Neural progenitor cell (in vitro differentiated cells): ENCODE results near the gene PLIN4. TPM values are rescaled to one million over a fixed set of nuclear protein-coding genes. Genes with fewer than 3 reads are reported as not detected.
"Not testable (repeated sequence)": the region's sequence is repeated elsewhere in the genome, so short reads cannot be mapped to it uniquely, and the experiment has no call there.

ENCODE experiments used
- DNase-seq: peaks from one replicate; pipeline ENCODE4 v3.0.0-alpha.2; 2016; ENCODE audit warnings: low spot score
- H2AFZ ChIP-seq: fragments of 200-600 bp; sonication (generic); replicated peaks from 2 replicates; pipeline ENCODE4 v1.6.1; 2016; ENCODE audit warnings: antibody characterized with exemption
- H3F3A ChIP-seq: fragments of 200-600 bp; sonication (generic); 2 replicates; pipeline ENCODE4 v1.6.1; 2016; ENCODE audit warnings: antibody characterized with exemption, low read depth
- H3K27ac ChIP-seq: fragments of 200-600 bp; sonication (generic); 2 replicates; pipeline ENCODE4 v1.5.1; 2016; ENCODE audit warnings: mild to moderate bottlenecking
- H3K27me3 ChIP-seq: fragments of 200-600 bp; sonication (generic); 2 replicates; pipeline ENCODE4 v1.6.1; 2016; ENCODE audit warnings: mild to moderate bottlenecking, moderate library complexity
- H3K36me3 ChIP-seq: fragments of 200-600 bp; sonication (generic); 2 replicates; pipeline ENCODE4 v1.5.1; 2016
- H3K4me1 ChIP-seq: fragments of 200-600 bp; sonication (generic); 2 replicates; pipeline ENCODE4 v1.6.1; 2016; ENCODE audit warnings: mixed run types
- H3K4me2 ChIP-seq: fragments of 200-600 bp; sonication (generic); 2 replicates; pipeline ENCODE4 v1.6.1; 2016
- H3K4me3 ChIP-seq: fragments of 200-600 bp; sonication (generic); 2 replicates; pipeline ENCODE4 v1.5.1; 2016
- H3K79me2 ChIP-seq: fragments of 200-600 bp; sonication (generic); 2 replicates; pipeline ENCODE4 v1.6.1; 2016; ENCODE audit warnings: low read depth
- H3K9ac ChIP-seq: fragments of 200-600 bp; sonication (generic); 2 replicates; pipeline ENCODE4 v1.6.1; 2016
- H3K9me3 ChIP-seq: fragments of 200-600 bp; sonication (generic); 2 replicates; pipeline ENCODE4 v1.5.1; 2016; ENCODE audit warnings: low read depth
- H4K20me1 ChIP-seq: fragments of 200-600 bp; sonication (generic); 2 replicates; pipeline ENCODE4 v1.6.1; 2016; ENCODE audit warnings: low read depth
- H3K27ac Mint-ChIP-seq: 3 replicates; pipeline ENCODE4 v1.8.0; 2021; ENCODE audit warnings: mixed read lengths
- H3K27me3 Mint-ChIP-seq: 2 replicates; pipeline ENCODE4 v1.8.0; 2022; ENCODE audit warnings: low read depth, mild to moderate bottlenecking, inconsistent platforms, moderate library complexity, mixed read lengths; ENCODE audit not compliant: insufficient read depth
- H3K36me3 Mint-ChIP-seq: 3 replicates; pipeline ENCODE4 v1.8.0; 2021; ENCODE audit warnings: mixed read lengths
- H3K4me1 Mint-ChIP-seq: 3 replicates; pipeline ENCODE4 v1.8.0; 2021; ENCODE audit warnings: mixed read lengths
- H3K4me3 Mint-ChIP-seq: 3 replicates; pipeline ENCODE4 v1.8.0; 2021; ENCODE audit warnings: mild to moderate bottlenecking, moderate library complexity, mixed read lengths
- H3K9me3 Mint-ChIP-seq: 3 replicates; pipeline ENCODE4 v1.8.0; 2020; ENCODE audit warnings: mixed read lengths
- CTCF ChIP-seq: fragments of 200-600 bp; sonication (generic); IDR thresholded peaks from 2 replicates; pipeline ENCODE4 v1.5.1; 2017; ENCODE audit warnings: antibody characterized with exemption, mild to moderate bottlenecking
- EZH2 ChIP-seq: fragments of 200-600 bp; sonication (generic); IDR thresholded peaks from 2 replicates; pipeline ENCODE4 v1.6.1; 2017; ENCODE audit warnings: antibody characterized with exemption, mild to moderate bottlenecking, moderate library complexity
- EZH2phosphoT487 ChIP-seq: fragments of 200-600 bp; sonication (generic); IDR thresholded peaks from 2 replicates; pipeline ENCODE4 v1.6.1; 2017; ENCODE audit warnings: antibody characterized with exemption
- total RNA-seq: library from RNA; depleted of rRNA; stranded (reverse); fragments of >200 nt; gene quantifications from 2 replicates; pipeline ENCODE4 v1.2.3, GENCODE V29; 2015; ENCODE audit warnings: low replicate concordance

PLIN4 gene
- total RNA-seq, 1 donor from 2014 or later: not detected

- H3K4me1 ChIP-seq: peaks cover 7% of the 10 kb centered on the region
- no peaks in the 10 kb centered on the region for H3K9me3 ChIP-seq
- Mint-ChIP-seq H3K27ac (no peak overlapping the region), H3K36me3 (no peaks in the 10 kb centered on the region), H3K4me1 (peaks cover 10% of the 10 kb centered on the region), H3K9me3 (no peaks in the 10 kb centered on the region), H3K4me3 (no peak overlapping the region), H3K27me3 (peaks cover 12% of the 10 kb centered on the region)
- no peaks in the 10 kb centered on the region for H3F3A ChIP-seq
- no peaks in the 10 kb centered on the region for H3K36me3 ChIP-seq
- H3K9ac ChIP-seq: no peak overlapping the region
- H3K4me2 ChIP-seq: no peak overlapping the region
- H3K27ac ChIP-seq: no peak overlapping the region
- peaks cover 25% of the 10 kb centered on the region for H3K27me3 ChIP-seq
- no peak overlapping the region for H2AFZ ChIP-seq
- DNase-seq: no peak
- no peaks in the 10 kb centered on the region for H3K79me2 ChIP-seq
- TF ChIP-seq EZH2phosphoT487: no peak
- TF ChIP-seq CTCF: no peak
- TF ChIP-seq EZH2: no peak
- H3K4me3 ChIP-seq: no peak overlapping the region
- H4K20me1 ChIP-seq: peaks cover 6% of the 10 kb centered on the region
Measured at GRCh38 chr19:4531562-4532165, 13.4 kb upstream of the PLIN4 start.

- no peaks in the 10 kb centered on the region for H3K36me3 Mint-ChIP-seq
- H3K4me3 Mint-ChIP-seq: no peak overlapping the region
Measured at GRCh38 chr19:4529924-4530522, 11.7 kb upstream of the PLIN4 start.

GRCh38 chr19:4528843-4529242 is 10.6 kb upstream of the PLIN4 start:
- no peak overlapping the region for H3K9ac ChIP-seq
- H3K27ac ChIP-seq: no peak overlapping the region
- H3K27ac Mint-ChIP-seq: no peak overlapping the region
- H3K27me3 Mint-ChIP-seq: peaks cover 9% of the 10 kb centered on the region
- H3K4me2 ChIP-seq: no peak overlapping the region
- no peaks in the 10 kb centered on the region for H3K36me3 ChIP-seq
- H3F3A ChIP-seq: no peaks in the 10 kb centered on the region
- peaks cover 9% of the 10 kb centered on the region for H3K27me3 ChIP-seq
- H3K9me3 Mint-ChIP-seq: no peaks in the 10 kb centered on the region
- H3K4me1 ChIP-seq: no peaks in the 10 kb centered on the region
- no peak for DNase-seq
- no peak overlapping the region for H3K4me3 Mint-ChIP-seq
- H4K20me1 ChIP-seq: no peaks in the 10 kb centered on the region
- H3K79me2 ChIP-seq: no peaks in the 10 kb centered on the region
- peaks cover 4% of the 10 kb centered on the region for H3K4me1 Mint-ChIP-seq
- TF ChIP-seq EZH2 (no peak), EZH2phosphoT487 (no peak), CTCF (no peak)
- H3K4me3 ChIP-seq: no peak overlapping the region
- H2AFZ ChIP-seq: no peak overlapping the region
- H3K36me3 Mint-ChIP-seq: no peaks in the 10 kb centered on the region
- H3K9me3 ChIP-seq: no peaks in the 10 kb centered on the region

More at GRCh38 chr19:4529924-4530522, 11.7 kb upstream of the PLIN4 start:
- Mint-ChIP-seq H3K4me1 (peaks cover 4% of the 10 kb centered on the region), H3K27ac (no peak overlapping the region), H3K9me3 (no peaks in the 10 kb centered on the region), H3K27me3 (peaks cover 12% of the 10 kb centered on the region)
- Histone ChIP-seq H3K36me3 (no peaks in the 10 kb centered on the region), H3K79me2 (no peaks in the 10 kb centered on the region), H3F3A (no peaks in the 10 kb centered on the region), H3K4me2 (no peak overlapping the region), H3K27ac (no peak overlapping the region), H3K9me3 (no peaks in the 10 kb centered on the region), H3K27me3 (peaks cover 20% of the 10 kb centered on the region), H3K4me3 (no peak overlapping the region), H2AFZ (no peak overlapping the region), H4K20me1 (peaks cover 6% of the 10 kb centered on the region), H3K4me1 (peaks cover 3% of the 10 kb centered on the region), H3K9ac (no peak overlapping the region)
- DNase-seq: no peak
- TF ChIP-seq CTCF: no peak
- TF ChIP-seq EZH2phosphoT487: no peak
- TF ChIP-seq EZH2: no peak

- H3K9ac ChIP-seq, H3K36me3 Mint-ChIP-seq, H3K36me3 ChIP-seq, H3K4me3 Mint-ChIP-seq, H3K4me1 Mint-ChIP-seq, H3K79me2 ChIP-seq, H3K4me2 ChIP-seq, H4K20me1 ChIP-seq, H3K9me3 Mint-ChIP-seq, H3K27me3 ChIP-seq, H3K27ac ChIP-seq, H3K27me3 Mint-ChIP-seq, H3K27ac Mint-ChIP-seq, H3K4me1 ChIP-seq, H2AFZ ChIP-seq, H3K9me3 ChIP-seq, DNase-seq, H3F3A ChIP-seq, H3K4me3 ChIP-seq: not testable (repeated sequence)
Measured at GRCh38 chr19:4527377-4527776, 9.1 kb upstream of the PLIN4 start.
